ENCODE data around the gene JAM3.

The JAM3 gene

GRCh38 chr11:134196756-134197155 is 127.9 kb downstream of the JAM3 start:
- Histone ChIP-seq H3K36me3 (ENCODE audit: insufficient read depth, insufficient read length, low read length) (peaks cover 64% of the 10 kb centered on the region), H3K4me1 (ENCODE audit: insufficient read depth, insufficient read length) (no peaks in the 10 kb centered on the region), H3K9ac (ENCODE audit: insufficient read length, low read depth) (no peak overlapping the region), H3K9me3 (ENCODE audit: insufficient read depth, low read length) (no peaks in the 10 kb centered on the region), H3K27me3 (ENCODE audit: insufficient read depth, insufficient read length) (no peaks in the 10 kb centered on the region), H3K4me3 (ENCODE audit: insufficient read length, low read depth) (no peak overlapping the region)
- DNase-seq (ENCODE audit: low read depth, low spot score), result no peak
- TF ChIP-seq SUZ12 (IDR thresholded peaks at IDR 0.05; ENCODE audit: extremely low read depth, insufficient read depth, insufficient read length), result no peak
- no peak for TF ChIP-seq ZNF274 (IDR thresholded peaks at IDR 0.05; ENCODE audit: low read depth, low read length)
- no peak for TF ChIP-seq YY1 (IDR thresholded peaks at IDR 0.05; ENCODE audit: insufficient read depth, insufficient read length)

- no peaks in the 10 kb centered on the region for H3K27me3 ChIP-seq (ENCODE audit: insufficient read depth, insufficient read length)
- H3K4me3 ChIP-seq (ENCODE audit: insufficient read length, low read depth), result no peak overlapping the region
- TF ChIP-seq SUZ12 (IDR thresholded peaks at IDR 0.05; ENCODE audit: extremely low read depth, insufficient read depth, insufficient read length), result no peak
- H3K36me3 ChIP-seq (ENCODE audit: insufficient read depth, insufficient read length, low read length), result peaks cover 64% of the 10 kb centered on the region
- DNase-seq (ENCODE audit: low read depth, low spot score), result no peak
- no peaks in the 10 kb centered on the region for H3K4me1 ChIP-seq (ENCODE audit: insufficient read depth, insufficient read length)
- H3K9ac ChIP-seq (ENCODE audit: insufficient read length, low read depth), result no peak overlapping the region
- no peaks in the 10 kb centered on the region for H3K9me3 ChIP-seq (ENCODE audit: insufficient read depth, low read length)
These were observed 130.7 kb downstream of the JAM3 start for GRCh38 chr11:134199531-134199930.

GRCh38 chr11:134200688-134201087 is 131.8 kb downstream of the JAM3 start:
- no peak for DNase-seq (ENCODE audit: low read depth, low spot score)
- Histone ChIP-seq H3K27me3 (ENCODE audit: insufficient read depth, insufficient read length) (no peaks in the 10 kb centered on the region), H3K9ac (ENCODE audit: insufficient read length, low read depth) (no peak overlapping the region), H3K4me1 (ENCODE audit: insufficient read depth, insufficient read length) (no peaks in the 10 kb centered on the region), H3K4me3 (ENCODE audit: insufficient read length, low read depth) (no peak overlapping the region), H3K9me3 (ENCODE audit: insufficient read depth, low read length) (no peaks in the 10 kb centered on the region), H3K36me3 (ENCODE audit: insufficient read depth, insufficient read length, low read length) (peaks cover 64% of the 10 kb centered on the region)
- TF ChIP-seq SUZ12 (IDR thresholded peaks at IDR 0.05; ENCODE audit: extremely low read depth, insufficient read depth, insufficient read length) (no peak), YY1 (IDR thresholded peaks at IDR 0.05; ENCODE audit: insufficient read depth, insufficient read length) (no peak), ZNF274 (IDR thresholded peaks at IDR 0.05; ENCODE audit: low read depth, low read length) (no peak)
